ENCODE measurements around the gene MPP4.
A peak's percentile ranks its signal among the peaks of the same experiment; 100 is the strongest.

MPP4 gene

DNA sequence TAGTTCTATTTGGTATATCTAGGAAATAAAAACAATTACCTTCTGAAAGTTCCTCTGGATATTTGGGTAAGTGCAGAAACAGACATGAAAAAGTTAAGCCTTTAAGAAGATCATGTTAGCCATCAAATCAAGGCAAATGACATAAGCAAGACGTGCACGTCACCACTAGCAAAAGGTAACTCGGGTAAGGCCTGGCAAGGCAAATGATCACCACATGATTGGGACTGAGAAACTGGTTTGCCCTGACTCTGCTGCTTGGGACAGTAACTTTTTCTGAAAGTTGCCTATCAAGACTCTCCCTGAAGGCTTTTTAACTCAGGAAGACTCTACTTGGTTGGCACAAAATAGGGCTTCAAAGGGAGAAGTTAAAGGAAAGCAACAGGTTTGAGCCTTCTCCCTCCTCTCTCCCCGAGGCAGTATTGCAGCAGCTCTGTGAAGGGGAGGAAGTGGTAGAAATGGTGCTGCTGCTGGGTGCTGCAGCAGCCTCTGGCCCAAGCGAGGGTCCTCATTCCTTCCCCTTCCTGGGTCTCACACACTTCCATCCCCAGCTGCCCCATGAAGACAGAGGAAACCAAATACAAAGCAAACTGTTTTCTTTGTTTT is 38.0 kb downstream of the MPP4 start:
- Histone ChIP-seq H3K4me1 (ENCODE audit: insufficient read depth, low read length) (peaks cover 3% of the 10 kb centered on the region; the same call in 1 of the 2 replicates), H3K9me3 (ENCODE audit: control insufficient read depth, insufficient read depth, low read length) (no peaks in the 10 kb centered on the region), H3K36me3 (ENCODE audit: insufficient read depth, low read length) (no peaks in the 10 kb centered on the region), H3K9ac (ENCODE audit: low read depth, low read length) (no peak overlapping the region)

DNA sequence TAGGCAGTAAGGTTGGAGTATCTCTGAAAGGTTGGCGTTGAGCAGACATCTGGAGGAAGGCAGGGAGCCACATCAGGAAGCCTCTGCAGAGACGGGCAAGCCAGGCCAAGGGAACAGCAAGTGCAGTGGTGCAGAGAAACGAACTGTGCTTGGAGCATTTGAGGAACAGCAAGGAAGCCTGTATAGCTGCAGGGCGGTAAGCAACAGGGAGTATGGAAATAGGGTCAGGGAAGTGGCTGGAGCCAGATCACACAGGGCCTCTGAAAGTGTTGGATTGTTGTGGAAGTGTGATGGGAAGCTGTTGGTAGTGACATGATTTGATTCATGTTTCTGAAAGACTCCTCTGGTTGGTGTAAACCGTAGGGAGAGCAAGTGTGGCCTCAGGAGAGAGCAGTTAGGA is 41.7 kb downstream of the MPP4 start:
- peaks cover 3% of the 10 kb centered on the region; the same call in 1 of the 2 replicates for H3K4me1 ChIP-seq (ENCODE audit: insufficient read depth, low read length)
- H3K36me3 ChIP-seq (ENCODE audit: insufficient read depth, low read length) = no peaks in the 10 kb centered on the region
- H3K9me3 ChIP-seq (ENCODE audit: control insufficient read depth, insufficient read depth, low read length) = no peaks in the 10 kb centered on the region
- no peak overlapping the region for H3K9ac ChIP-seq (ENCODE audit: low read depth, low read length)

- peaks cover 3% of the 10 kb centered on the region; the same call in 1 of the 2 replicates for H3K4me1 ChIP-seq (ENCODE audit: insufficient read depth, low read length)
- H3K9ac ChIP-seq (ENCODE audit: low read depth, low read length) = no peak overlapping the region
- no peaks in the 10 kb centered on the region for H3K36me3 ChIP-seq (ENCODE audit: insufficient read depth, low read length)
- no peaks in the 10 kb centered on the region for H3K9me3 ChIP-seq (ENCODE audit: control insufficient read depth, insufficient read depth, low read length)
Measured at GRCh38 chr2:201656102-201656501, 42.3 kb downstream of the MPP4 start.

DNA sequence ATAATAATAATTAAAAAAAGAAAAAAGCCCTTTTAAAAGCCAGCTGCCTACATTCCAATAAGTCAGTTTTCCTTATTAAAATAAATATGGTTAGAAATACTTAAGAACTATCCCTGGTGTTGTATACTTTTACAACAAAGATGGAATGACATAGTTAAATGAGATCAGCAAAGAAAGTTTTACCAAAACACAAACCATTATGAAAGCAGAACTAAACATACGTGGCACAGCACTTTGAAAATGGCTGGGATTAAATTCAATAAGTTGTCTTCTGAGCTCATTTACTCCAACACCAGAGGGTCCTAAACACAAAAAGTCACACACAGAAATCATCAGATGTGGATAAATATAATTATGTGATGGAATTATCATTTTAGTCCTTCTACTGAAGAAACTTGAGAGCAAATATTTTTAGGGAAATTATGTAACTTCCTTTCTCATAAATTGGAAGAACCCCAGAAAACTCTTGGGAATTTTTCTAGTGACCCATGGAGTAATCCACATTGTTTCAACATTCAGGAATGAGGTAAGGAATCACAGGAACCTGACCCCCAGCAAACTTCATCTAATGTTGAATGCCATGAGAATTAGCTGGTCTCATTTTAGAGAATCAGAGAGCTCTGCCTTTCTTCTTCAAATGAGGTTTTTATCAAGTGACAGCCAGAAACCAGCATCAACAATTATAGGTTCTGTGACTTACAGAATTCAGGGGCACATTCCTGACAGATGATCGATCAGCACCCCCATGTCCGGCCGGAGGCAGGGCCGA is 43.6 kb downstream of the MPP4 start:
- Histone ChIP-seq H3K9me3 (ENCODE audit: control insufficient read depth, insufficient read depth, low read length) (no peaks in the 10 kb centered on the region), H3K36me3 (ENCODE audit: insufficient read depth, low read length) (no peaks in the 10 kb centered on the region), H3K9ac (ENCODE audit: low read depth, low read length) (no peak overlapping the region), H3K4me1 (ENCODE audit: insufficient read depth, low read length) (no peaks in the 10 kb centered on the region)

GRCh38 chr2:201653221-201653620 is 45.2 kb downstream of the MPP4 start:
- Histone ChIP-seq H3K9ac (ENCODE audit: low read depth, low read length) (no peak overlapping the region), H3K4me1 (ENCODE audit: insufficient read depth, low read length) (no peaks in the 10 kb centered on the region), H3K36me3 (ENCODE audit: insufficient read depth, low read length) (no peaks in the 10 kb centered on the region), H3K9me3 (ENCODE audit: control insufficient read depth, insufficient read depth, low read length) (no peaks in the 10 kb centered on the region)

DNA sequence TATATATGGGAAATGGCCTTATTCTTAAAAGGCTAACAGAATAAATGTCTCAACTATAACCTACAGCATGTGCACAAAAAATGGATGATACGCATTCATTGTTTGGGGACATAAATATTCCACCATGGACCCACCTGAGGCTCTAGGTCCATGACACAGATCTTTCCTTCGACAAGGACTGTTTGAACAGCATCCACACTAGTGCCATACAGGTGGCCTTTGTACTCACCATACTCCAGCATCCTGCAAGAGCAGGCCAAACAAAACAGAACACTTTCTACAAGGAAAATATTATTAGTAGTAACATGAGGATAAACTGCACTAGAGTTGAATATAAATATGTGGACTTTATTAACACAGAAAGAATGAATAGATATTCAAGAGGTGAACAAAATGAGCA is 49.0 kb downstream of the MPP4 start:
- Histone ChIP-seq H3K36me3 (ENCODE audit: insufficient read depth, low read length) (no peaks in the 10 kb centered on the region), H3K4me1 (ENCODE audit: insufficient read depth, low read length) (no peaks in the 10 kb centered on the region)

GRCh38 chr2:201647431-201647830 is 51.0 kb downstream of the MPP4 start:
- Histone ChIP-seq H3K9ac (ENCODE audit: low read depth, low read length) (no peak overlapping the region), H3K4me1 (ENCODE audit: insufficient read depth, low read length) (no peaks in the 10 kb centered on the region), H3K9me3 (ENCODE audit: control insufficient read depth, insufficient read depth, low read length) (no peaks in the 10 kb centered on the region), H3K36me3 (ENCODE audit: insufficient read depth, low read length) (no peaks in the 10 kb centered on the region)

More for the DNA sequence above, 49.0 kb downstream of the MPP4 start:
- Histone ChIP-seq H3K9me3 (ENCODE audit: control insufficient read depth, insufficient read depth, low read length) (no peaks in the 10 kb centered on the region), H3K9ac (ENCODE audit: low read depth, low read length) (no peak overlapping the region)

DNA sequence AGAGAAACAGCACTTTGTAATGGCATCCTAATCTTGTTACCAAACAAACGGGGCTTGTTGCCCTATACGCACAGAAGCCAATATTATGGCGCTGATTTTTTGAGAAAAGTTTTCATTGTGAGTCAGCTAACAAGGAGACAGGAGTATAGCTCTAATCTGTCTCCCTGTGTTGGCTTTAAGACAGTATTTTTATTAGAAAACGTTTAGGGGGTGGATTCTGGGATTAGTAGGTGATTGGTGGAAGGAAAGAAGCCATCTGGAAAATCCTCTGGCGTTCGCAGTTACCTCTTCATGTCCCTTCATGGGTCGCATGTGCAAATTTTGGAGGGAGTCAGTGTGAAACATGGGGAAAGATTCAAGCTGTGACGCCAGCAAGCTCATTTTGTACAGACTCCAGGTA is 54.4 kb downstream of the MPP4 start:
- Histone ChIP-seq H3K4me1 (ENCODE audit: insufficient read depth, low read length) (no peaks in the 10 kb centered on the region), H3K36me3 (ENCODE audit: insufficient read depth, low read length) (no peaks in the 10 kb centered on the region), H3K9ac (ENCODE audit: low read depth, low read length) (no peak overlapping the region; the same call in 1 of the 2 replicates), H3K9me3 (ENCODE audit: control insufficient read depth, insufficient read depth, low read length) (no peaks in the 10 kb centered on the region)

- Histone ChIP-seq H3K9ac (ENCODE audit: low read depth, low read length) (peak within 1 kb of the TSS; percentile 95), H3K9me3 (ENCODE audit: control insufficient read depth, insufficient read depth, low read length) (no peaks in the 10 kb centered on the region), H3K4me1 (ENCODE audit: insufficient read depth, low read length) (no peaks in the 10 kb centered on the region), H3K36me3 (ENCODE audit: insufficient read depth, low read length) (peaks cover 3% of the 10 kb centered on the region; the same call in 1 of the 2 replicates)
Measured at GRCh38 chr2:201643216-201643890, 55.1 kb downstream of the MPP4 start, which contains the start of gene TMEM237. TSS of gene TMEM237 (minus strand) at chr2:201643503. CDS start at chr2:201643400, 103 bp downstream.

GRCh38 chr2:201642579-201643215 is 55.7 kb downstream of the MPP4 start:
- Histone ChIP-seq H3K4me1 (ENCODE audit: insufficient read depth, low read length) (no peaks in the 10 kb centered on the region), H3K9me3 (ENCODE audit: control insufficient read depth, insufficient read depth, low read length) (no peaks in the 10 kb centered on the region), H3K9ac (ENCODE audit: low read depth, low read length) (peak overlapping the region; percentile 95), H3K36me3 (ENCODE audit: insufficient read depth, low read length) (peaks cover 4% of the 10 kb centered on the region; the same call in 1 of the 2 replicates)

DNA sequence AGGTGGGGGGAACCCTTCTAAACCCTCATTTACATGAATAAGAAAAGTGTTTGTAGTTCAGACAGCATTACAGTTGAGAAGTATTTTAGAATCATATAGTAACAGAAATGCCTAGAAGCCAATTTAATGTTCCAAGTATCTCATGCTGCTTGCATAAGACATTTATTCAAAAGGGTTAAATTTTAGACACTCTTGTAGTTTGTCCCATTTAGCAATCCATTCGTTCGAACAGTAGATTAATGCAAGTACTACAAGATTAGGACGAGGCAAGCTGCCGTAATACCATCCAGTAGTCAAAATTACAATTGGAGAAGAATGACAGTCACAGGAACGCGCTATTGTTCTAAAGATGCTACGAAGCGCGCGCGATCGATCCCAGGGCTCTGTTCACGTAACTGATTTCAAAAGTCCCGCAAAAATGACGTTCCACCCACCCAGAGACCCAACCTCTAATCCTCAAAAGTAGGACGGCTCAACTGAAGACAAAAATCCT is 56.3 kb downstream of the MPP4 start:
- Histone ChIP-seq H3K36me3 (ENCODE audit: insufficient read depth, low read length) (peaks cover 4% of the 10 kb centered on the region; the same call in 1 of the 2 replicates), H3K4me1 (ENCODE audit: insufficient read depth, low read length) (no peaks in the 10 kb centered on the region), H3K9me3 (ENCODE audit: control insufficient read depth, insufficient read depth, low read length) (no peaks in the 10 kb centered on the region), H3K9ac (ENCODE audit: low read depth, low read length) (peak overlapping the region; percentile 95)

GRCh38 chr2:201639205-201639604 is 59.2 kb downstream of the MPP4 start:
- H3K9me3 ChIP-seq (ENCODE audit: control insufficient read depth, insufficient read depth, low read length) = no peaks in the 10 kb centered on the region
- no peaks in the 10 kb centered on the region for H3K4me1 ChIP-seq (ENCODE audit: insufficient read depth, low read length)
- peaks cover 7% of the 10 kb centered on the region for H3K36me3 ChIP-seq (ENCODE audit: insufficient read depth, low read length)
- no peak overlapping the region for H3K9ac ChIP-seq (ENCODE audit: low read depth, low read length)

DNA sequence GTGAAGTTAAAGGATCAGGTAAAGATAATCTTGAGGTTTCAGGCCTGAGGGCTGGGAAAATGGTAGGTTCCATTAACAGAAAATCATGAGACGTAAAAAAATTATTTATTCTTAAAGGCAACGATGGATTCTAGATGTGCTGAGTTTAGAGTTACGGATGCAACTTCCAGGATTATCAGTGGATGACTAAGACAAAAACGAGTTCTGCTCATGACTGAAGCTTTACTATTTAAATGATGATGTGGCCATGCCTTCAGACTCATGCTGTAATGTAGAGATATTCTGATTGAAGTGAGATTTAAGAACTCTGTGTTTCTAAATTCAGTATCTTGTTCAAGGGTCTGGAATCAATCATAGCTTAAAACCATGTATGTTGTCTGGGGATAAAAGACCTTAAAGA is 60.1 kb downstream of the MPP4 start:
- Histone ChIP-seq H3K9me3 (ENCODE audit: control insufficient read depth, insufficient read depth, low read length) (no peaks in the 10 kb centered on the region), H3K4me1 (ENCODE audit: insufficient read depth, low read length) (no peaks in the 10 kb centered on the region), H3K36me3 (ENCODE audit: insufficient read depth, low read length) (peaks cover 16% of the 10 kb centered on the region), H3K9ac (ENCODE audit: low read depth, low read length) (no peak overlapping the region)

DNA sequence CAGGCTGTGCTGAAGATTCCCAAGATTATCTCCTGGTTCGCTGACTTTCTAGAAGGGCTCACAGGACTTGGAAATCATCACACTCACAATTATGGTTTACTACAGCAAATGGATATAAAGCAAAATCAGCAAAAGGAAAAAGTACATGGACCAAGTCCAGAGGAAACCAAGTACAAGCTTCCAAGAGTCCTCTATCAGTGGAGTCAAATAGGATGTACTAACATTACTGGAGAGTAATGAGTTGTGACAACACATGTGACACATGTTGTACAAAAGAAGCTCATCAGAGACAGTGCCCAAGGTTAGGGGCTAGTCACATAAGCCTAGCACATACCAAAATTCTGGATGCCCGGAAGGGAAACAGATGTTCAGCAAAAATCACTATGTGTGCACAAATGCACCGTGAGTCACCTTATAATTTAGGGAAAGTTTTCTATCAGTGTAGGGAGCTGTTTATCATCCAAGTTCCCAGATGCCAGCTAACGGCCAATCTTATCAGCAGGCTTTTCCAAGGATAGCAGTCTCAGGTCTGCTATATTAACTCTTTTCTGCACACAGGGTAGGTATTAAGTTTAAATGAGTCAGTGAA is 64.7 kb downstream of the MPP4 start:
- no peak overlapping the region for H3K9ac ChIP-seq (ENCODE audit: low read depth, low read length)
- H3K9me3 ChIP-seq (ENCODE audit: control insufficient read depth, insufficient read depth, low read length) = no peaks in the 10 kb centered on the region
- peaks cover 32% of the 10 kb centered on the region for H3K36me3 ChIP-seq (ENCODE audit: insufficient read depth, low read length)
- H3K4me1 ChIP-seq (ENCODE audit: insufficient read depth, low read length) = no peaks in the 10 kb centered on the region

All from ES-I3 (cell line).